Ammon's horn (tissue), 1 donor: Measurements from ENCODE around the gene VSTM2B.

Source experiments
- DNase-seq: peaks from one replicate; pipeline ENCODE4 v3.0.0-alpha.2; 2016; ENCODE audit warnings: low spot score

Gene VSTM2B

GRCh38 chr19:29516358-29516725, 9.5 kb upstream of the VSTM2B start:
- DNase-seq, result no peak

GRCh38 chr19:29516821-29517395, 8.9 kb upstream of the VSTM2B start:
- DNase-seq, result no peak

GRCh38 chr19:29517412-29517811, 8.4 kb upstream of the VSTM2B start:
- no peak for DNase-seq

DNA sequence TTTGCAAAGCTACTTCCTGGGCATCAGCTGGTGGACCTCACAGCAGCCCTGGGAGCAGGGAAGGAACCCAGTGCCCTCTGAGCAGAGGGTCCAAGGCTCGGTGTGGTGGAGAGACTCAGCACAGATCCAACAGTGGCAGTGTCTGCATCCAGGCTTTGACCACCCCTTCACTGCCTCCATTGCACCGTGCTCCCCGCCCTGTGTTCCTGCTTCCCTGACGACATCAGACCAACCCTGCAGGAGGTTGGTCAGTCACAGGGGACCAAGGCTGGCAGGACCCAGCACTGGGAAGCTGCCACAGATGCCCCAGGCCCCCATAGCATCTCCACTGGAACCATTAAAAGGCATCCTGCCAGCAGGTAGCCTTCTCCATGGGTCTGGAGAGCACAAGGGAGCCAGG, 7.8 kb upstream of the VSTM2B start:
- no peak for DNase-seq

- DNase-seq, result no peak
Measured at GRCh38 chr19:29519146-29519545, 6.6 kb upstream of the VSTM2B start.

GRCh38 chr19:29519931-29520330, 5.9 kb upstream of the VSTM2B start:
- no peak for DNase-seq

DNA sequence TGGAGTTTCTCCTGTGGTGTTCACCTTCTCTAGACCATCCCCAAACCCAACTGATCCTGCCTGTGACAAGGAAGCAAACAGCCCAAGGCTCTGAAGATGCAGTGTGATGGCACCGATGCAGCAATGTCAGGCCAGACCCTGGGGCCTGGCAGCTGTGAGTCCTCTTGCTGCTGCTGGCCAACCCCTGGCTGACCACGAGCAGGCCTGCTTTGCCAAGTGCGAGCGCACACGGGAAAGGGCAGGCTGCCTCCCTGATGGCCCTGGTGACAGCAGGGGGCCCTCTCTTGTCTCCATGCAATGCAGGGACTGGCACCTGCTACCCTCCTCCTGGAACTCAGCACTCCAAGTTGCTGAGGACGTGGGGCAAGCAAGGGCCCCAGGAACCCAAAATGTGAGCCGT, 5.4 kb upstream of the VSTM2B start:
- no peak for DNase-seq

DNA sequence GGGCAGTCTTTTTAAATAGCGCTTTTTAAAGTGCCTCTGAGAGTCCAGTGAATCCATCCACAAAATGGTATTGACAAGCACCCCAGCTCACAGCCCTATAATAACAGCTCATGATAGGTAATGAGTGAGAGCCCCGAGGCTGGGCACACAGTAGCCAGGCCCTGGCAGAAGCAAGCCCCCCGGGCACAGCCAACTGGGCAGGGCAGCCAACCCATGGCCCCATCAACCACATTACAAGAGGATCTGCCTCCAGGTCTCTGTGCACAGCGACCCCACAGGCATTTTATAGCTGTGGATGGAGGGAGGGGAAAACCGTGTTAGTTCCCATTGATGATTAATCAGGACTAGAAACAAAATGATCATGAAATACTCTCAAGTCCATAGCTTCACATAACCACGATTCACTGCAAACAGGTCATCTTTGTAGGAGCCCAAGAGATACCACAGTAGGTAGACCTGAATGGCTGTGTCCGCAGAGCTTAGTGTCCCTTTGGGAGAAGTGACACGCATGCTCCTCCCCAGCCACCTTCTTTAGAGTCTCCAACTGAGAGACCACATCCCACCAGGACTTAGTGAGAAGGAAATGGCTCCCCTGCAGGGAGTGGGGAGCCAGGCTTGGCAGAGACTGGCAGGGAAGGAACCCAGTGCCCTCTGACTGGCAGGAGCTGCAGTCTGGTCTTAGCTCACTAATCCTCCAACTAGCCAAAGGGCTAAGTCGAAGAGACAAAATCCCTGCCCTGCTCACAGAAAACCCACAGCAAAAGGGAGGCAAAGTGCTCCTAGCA, 4.3 kb upstream of the VSTM2B start:
- no peak for DNase-seq

DNA sequence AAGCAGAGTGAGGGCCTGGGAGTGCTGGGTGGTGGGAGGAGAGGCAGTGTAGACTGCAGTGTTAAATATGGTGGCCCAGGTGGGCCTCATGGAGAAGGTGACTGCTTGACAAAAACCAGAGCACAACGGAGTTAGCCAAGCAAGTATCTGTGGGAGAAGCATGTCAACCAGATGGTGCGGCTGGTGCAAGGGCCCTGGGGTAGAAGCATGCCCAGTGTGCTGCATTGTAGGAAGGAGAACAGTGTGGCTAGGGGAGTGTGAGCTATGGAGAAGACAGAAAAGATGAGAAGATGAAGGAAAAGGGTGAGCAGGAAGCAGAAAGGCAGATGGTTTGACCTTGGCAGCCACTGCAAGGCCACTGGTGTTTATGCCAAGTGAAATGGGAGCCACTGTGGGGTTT, 2.2 kb upstream of the VSTM2B start:
- DNase-seq, result no peak

- peak; percentile 67 for DNase-seq
Measured at GRCh38 chr19:29524201-29524911, 1.4 kb upstream of the VSTM2B start.

GRCh38 chr19:29524912-29525831, 622 bp upstream of the VSTM2B start:
- no peak for DNase-seq

DNA sequence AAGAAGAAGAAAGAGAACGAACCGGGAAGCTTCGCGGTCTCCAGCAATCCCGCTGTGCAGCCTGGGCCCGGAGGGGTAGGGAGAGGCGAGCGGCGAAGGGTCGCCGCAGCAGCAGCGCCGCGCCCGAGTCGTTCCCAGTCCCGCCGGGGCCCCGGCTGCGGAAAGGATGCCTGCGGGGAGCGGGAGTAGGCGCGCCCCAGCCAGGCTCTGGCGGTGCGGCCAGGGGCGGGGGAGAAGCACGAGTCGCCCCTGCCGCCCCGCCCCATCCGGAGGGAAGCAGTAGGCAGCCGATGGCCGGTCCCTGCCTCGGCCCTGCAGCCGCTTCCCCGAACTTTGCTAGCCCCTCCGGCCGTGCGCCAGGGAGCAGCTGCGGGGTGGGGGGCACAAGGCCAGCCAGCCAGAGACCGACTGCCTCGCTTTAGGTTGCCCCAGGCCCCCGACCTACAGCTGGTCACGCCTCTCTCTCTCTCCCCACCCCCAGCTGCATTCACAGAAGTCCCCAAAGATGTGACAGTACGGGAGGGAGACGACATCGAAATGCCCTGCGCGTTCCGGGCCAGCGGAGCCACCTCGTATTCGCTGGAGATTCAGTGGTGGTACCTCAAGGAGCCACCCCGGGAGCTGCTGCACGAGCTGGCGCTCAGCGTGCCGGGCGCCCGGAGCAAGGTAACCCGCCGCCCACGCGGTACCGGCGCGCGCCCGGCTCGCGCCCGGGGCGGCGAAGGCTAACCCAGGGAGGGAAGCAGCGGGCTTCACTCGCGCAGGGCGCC, 1.1 kb downstream of the VSTM2B start:
- DNase-seq, result no peak

GRCh38 chr19:29527500-29528328, 1.9 kb downstream of the VSTM2B start:
- DNase-seq, result no peak

DNA sequence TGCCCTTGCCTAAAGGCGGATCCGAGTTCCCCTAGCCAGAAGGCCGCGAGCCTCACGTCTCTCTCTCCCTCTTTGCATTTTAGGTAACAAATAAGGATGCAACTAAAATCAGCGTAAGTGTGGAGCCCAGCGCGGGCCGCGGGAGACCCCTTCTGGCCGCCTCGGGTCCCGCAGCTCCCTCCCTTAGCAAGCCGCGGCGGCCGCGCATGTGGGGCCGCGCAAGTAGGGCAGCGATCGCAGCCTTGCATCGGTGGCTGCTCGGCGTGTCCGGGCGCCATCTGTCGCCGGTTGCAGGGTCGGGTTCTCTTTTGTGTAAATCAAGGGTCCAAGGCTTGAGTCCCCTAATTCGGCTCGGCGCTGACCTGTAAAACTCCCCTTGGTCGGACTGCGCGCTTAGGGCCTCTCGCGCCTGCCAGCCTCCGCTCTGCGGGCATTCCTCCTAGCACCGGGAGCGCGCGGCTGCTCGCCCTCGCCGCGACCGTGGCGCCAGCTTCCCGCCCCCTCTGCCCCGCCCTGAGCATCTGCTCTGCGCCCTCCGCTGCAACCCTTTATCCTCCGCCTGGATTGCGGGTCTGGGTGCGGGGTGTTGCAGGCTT, 2.7 kb downstream of the VSTM2B start:
- DNase-seq, result peak; percentile 85

DNA sequence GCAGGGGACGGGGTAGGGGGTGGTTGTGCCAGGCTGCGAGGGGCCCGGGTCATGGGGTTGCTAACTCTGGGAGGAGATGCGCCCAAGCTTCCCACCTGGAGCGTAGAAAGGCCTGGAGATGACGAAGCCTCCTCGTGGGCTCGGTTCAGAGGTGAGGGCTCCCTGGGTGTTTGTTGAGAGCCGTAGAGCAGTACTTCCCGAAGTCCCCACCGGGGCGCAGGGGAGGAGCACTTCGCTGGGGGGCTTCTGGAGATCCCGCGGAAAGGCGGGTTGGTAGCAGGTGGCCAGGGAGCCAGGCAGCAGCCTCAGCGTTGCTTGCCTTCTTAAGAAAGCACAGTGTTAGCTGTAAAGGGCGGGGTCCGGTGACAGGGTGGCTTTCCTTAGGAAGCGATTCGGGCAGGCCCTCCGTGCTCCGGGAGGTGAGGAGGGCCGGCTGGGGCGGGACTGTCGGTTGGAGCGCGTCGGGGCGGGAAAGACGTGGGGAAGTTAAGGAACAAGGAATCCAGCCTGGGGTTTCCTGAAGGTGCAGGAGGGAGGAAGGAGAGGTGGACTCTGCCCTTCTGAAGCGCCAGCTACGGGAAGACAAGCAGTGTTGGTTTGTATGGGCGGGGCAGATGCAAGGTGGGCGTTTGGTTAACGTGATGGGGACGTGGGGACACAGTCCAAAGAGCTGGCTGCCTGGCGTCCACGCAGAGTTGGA, 3.3 kb downstream of the VSTM2B start:
- DNase-seq, result no peak

DNA sequence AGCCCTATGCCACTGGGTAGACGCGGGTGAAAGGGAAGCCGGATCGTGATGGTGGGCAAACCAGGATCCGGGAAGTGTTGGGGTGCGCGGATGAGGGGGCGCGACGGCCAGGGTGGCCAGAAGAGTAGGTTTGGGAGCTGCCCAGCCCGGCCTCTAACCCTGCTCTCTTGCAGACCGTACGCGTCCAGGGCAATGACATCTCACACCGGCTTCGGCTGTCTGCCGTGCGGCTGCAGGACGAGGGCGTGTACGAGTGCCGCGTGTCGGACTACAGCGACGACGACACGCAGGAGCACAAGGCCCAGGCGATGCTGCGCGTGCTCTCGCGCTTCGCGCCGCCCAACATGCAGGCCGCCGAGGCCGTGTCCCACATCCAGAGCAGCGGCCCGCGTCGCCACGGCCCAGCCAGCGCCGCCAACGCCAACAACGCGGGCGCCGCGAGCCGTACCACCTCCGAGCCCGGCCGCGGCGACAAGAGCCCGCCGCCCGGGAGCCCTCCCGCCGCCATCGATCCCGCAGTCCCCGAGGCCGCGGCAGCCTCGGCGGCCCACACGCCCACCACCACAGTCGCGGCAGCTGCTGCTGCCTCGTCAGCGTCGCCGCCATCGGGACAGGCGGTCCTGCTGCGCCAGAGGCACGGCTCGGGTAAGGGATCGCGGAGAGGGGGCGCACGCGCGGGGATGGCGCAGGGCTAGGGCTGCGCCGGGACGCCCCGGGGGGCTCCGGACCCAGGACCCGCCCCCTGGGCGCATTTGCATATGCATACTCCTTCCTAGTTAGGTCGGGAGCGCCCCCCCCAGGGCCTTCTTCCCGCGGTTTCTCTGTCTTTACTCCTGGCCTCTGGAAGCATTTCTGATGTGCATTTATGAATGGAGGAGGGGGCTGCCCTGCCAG, 4.1 kb downstream of the VSTM2B start:
- no peak for DNase-seq

DNA sequence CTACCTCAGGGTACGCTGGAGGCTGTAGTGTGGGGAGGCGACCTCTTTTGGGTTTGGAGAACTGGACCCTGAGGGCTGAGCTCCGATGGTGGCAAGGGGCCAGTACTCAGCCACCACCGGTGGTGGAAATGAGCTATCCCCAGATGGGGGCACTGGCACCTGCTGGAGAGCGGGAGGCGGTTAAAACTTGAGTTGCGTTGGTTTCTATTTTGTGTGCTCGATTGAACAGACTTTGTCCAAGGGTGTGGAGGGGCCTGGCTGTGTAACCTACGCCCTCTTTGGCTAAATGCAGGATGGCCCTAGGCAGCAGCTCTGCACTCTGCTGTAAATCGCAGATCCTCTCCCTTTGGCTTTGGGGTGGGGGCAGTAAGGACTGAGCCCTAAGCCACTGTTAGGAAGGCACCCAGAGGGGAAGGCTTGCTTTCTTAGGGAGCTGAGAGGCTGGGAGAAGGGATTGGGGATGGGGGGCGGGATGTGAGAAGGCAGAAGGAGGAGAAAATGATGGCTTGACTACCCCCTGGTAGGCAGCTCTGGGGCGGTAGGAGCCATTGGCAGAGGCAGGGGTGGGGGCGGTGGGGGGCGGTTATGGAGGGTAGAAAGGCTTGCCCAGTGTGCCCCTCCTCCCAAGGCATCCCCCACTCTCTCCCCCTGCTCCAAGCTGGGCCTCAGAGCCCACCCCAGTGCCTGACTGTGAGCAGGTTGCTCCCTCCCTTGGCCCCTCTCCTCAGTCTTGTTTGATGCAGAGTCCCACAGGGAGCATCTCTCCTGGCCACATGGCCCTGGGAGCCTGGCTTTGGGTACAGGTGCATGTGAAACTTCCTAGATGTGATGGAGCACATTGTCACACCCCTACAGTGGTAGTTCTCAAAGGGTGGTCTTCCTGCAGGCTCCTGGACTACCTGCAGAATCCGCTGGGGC, 5.0 kb downstream of the VSTM2B start:
- no peak for DNase-seq
